A549 (cell line): ENCODE measurements around the gene GOLGA8S.
"Not testable (repeated sequence)": the region's sequence is repeated elsewhere in the genome, so short reads cannot be mapped to it uniquely, and the experiment has no call there.

Experiments used
- KDM1A ChIP-seq: fragments of 200-600 bp; sonication (generic); IDR thresholded peaks from 2 replicates; pipeline ENCODE4 v1.6.1; 2016; ENCODE audit warnings: low read depth, mild to moderate bottlenecking
- KDM5A ChIP-seq: fragments of 200-600 bp; sonication (generic); IDR thresholded peaks from 2 replicates; pipeline ENCODE4 v1.6.1; 2016; ENCODE audit warnings: antibody characterized with exemption, mild to moderate bottlenecking
- MYC ChIP-seq: IDR thresholded peaks from 2 replicates; pipeline ENCODE4 v1.6.1; 2012; ENCODE audit warnings: mild to moderate bottlenecking, inconsistent platforms, low read length, improper control_type of control experiment, borderline replicate concordance
- POLR2A ChIP-seq: IDR thresholded peaks from 2 replicates; pipeline ENCODE4 v1.6.1; 2012; ENCODE audit warnings: mild to moderate bottlenecking, low read length
- REST ChIP-seq: fragments of 200-600 bp; sonication (generic); IDR thresholded peaks from 2 replicates; pipeline ENCODE4 v1.6.1; 2016; ENCODE audit warnings: antibody characterized with exemption, mild to moderate bottlenecking, moderate library complexity
- USF2 ChIP-seq: fragments of 450-650 bp; IDR thresholded peaks from 2 replicates; pipeline ENCODE4 v1.6.1; 2014; ENCODE audit warnings: antibody characterized with exemption
- ZNF302 ChIP-seq: fragments of 250-450 bp; sonication (Bioruptor Pico); IDR thresholded peaks from 2 replicates; pipeline ENCODE4 v1.9.0; 2021; ENCODE audit warnings: inconsistent platforms, mild to moderate bottlenecking, moderate library complexity
- TF ChIP-seq, protein P1 (sequence below): fragments of >200 bp; sonication (Bioruptor Twin); formaldehyde crosslinking; IDR thresholded peaks from 3 replicates; pipeline ENCODE4 v1.5.1; 2016
- TF ChIP-seq, protein P2 (sequence below): fragments of 150-350 bp; IDR thresholded peaks from 2 replicates; pipeline ENCODE4 v1.6.1; 2014; ENCODE audit warnings: low read depth, mild to moderate bottlenecking, low read length

GRCh38 chr15:23380700-23381099, 26.2 kb downstream of the GOLGA8S start:
- TF ChIP-seq, protein P1, sequence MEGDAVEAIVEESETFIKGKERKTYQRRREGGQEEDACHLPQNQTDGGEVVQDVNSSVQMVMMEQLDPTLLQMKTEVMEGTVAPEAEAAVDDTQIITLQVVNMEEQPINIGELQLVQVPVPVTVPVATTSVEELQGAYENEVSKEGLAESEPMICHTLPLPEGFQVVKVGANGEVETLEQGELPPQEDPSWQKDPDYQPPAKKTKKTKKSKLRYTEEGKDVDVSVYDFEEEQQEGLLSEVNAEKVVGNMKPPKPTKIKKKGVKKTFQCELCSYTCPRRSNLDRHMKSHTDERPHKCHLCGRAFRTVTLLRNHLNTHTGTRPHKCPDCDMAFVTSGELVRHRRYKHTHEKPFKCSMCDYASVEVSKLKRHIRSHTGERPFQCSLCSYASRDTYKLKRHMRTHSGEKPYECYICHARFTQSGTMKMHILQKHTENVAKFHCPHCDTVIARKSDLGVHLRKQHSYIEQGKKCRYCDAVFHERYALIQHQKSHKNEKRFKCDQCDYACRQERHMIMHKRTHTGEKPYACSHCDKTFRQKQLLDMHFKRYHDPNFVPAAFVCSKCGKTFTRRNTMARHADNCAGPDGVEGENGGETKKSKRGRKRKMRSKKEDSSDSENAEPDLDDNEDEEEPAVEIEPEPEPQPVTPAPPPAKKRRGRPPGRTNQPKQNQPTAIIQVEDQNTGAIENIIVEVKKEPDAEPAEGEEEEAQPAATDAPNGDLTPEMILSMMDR, result not testable (repeated sequence)
- TF ChIP-seq, protein P2, sequence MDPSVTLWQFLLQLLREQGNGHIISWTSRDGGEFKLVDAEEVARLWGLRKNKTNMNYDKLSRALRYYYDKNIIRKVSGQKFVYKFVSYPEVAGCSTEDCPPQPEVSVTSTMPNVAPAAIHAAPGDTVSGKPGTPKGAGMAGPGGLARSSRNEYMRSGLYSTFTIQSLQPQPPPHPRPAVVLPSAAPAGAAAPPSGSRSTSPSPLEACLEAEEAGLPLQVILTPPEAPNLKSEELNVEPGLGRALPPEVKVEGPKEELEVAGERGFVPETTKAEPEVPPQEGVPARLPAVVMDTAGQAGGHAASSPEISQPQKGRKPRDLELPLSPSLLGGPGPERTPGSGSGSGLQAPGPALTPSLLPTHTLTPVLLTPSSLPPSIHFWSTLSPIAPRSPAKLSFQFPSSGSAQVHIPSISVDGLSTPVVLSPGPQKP, result not testable (repeated sequence)
- TF ChIP-seq MYC; REST; USF2; POLR2A; KDM5A; KDM1A; ZNF302 (CRISPR knock-in tag): not testable (repeated sequence)
